NCI-H345 (cell line): ENCODE results near the gene RASSF5.

Source experiments
- DNase-seq: peaks from one replicate; lab custom pipeline; 2025; lab: John Stamatoyannopoulos, UW

The RASSF5 gene

GRCh38 chr1:206514813-206515387 is 7.6 kb downstream of the RASSF5 start:
- DNase-seq = no peak

- DNase-seq = no peak
Measured at GRCh38 chr1:206516728-206516990, 9.3 kb downstream of the RASSF5 start.

GRCh38 chr1:206517784-206518183 is 10.5 kb downstream of the RASSF5 start:
- no peak for DNase-seq

GRCh38 chr1:206518206-206518605 is 10.9 kb downstream of the RASSF5 start:
- DNase-seq = no peak

- DNase-seq = no peak
Measured at GRCh38 chr1:206518743-206519142, 11.4 kb downstream of the RASSF5 start.

DNA sequence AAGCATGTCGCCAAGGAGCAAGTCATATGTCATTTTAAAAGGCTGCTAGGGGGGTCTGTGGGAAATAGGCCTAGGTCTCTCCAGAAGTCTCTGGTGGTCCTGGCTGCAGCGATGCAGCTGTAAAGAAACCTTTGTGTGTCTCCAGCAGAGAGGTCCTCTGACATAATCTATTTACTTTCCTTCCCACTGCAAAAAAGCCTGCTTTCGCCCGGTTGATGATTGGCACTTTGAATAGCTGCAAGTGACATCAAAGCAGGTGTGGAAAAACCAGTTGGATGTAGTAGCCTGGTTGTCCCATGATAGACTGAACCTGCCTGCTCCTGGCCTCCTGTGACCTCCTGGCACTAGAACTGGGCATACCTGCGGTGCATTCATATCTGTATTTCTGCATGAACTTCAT is 13.8 kb downstream of the RASSF5 start:
- peak; percentile 70 for DNase-seq

- DNase-seq = no peak
Measured at GRCh38 chr1:206521694-206522402, 14.5 kb downstream of the RASSF5 start.

GRCh38 chr1:206524739-206525364 is 17.5 kb downstream of the RASSF5 start:
- no peak for DNase-seq

DNA sequence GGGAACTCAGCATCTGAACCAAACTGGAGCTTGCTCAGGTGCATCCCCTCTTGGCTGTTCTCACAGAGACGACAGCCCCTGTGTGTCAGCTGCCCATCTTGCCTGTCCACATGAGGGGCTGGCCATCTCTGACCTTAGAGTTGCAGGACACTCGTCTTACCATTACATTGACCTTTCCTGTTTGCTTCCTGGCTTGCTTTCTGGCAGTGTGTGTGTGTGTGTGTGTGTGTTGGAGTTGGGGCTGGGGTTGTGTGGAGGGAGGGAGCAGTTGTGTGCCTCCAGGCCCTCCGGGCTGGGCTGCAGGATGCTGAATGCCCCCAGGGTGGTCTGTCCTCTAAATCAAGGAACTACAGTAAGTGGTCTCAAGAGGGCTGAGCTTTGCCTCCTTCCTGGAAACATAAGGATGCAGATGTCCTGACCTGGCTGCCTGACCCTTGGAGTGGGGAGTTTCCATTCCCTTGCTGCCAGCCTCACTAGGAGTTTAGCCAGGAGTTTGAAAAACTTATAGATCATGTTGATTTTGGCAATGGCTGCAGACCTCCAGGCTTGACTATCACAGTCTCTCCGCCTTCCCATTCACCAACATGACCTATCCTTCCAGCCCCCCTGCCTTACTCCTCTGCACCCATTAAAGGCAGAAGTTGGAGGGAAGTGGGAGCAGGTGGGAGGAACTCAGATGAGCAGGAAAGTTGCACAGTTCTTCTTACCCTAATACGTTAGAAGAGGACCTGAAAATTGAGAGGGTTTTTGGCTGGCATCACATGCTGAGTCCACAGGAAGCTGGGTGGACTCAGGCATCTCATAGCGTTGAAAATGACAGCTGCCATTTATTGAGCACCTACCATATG is 19.0 kb downstream of the RASSF5 start:
- no peak for DNase-seq

DNA sequence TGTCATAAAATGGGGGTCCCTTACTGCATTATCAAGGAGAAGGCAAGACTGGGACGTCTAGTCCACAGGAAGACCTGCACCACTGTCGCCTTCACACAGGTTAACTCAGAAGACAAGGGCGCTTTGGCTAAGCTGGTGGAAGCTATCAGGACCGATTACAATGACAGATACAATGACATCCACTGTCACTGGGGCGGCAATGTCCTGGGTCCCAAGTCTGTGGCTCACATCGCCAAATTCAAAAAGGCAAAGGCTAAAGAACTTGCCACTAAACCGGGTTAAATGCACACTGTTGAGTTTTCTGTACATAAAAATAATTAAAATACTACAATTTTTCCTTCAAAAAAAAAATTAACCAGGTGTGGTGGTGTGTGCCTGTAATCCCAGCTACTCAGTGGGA is 22.1 kb downstream of the RASSF5 start:
- DNase-seq = no peak

DNA sequence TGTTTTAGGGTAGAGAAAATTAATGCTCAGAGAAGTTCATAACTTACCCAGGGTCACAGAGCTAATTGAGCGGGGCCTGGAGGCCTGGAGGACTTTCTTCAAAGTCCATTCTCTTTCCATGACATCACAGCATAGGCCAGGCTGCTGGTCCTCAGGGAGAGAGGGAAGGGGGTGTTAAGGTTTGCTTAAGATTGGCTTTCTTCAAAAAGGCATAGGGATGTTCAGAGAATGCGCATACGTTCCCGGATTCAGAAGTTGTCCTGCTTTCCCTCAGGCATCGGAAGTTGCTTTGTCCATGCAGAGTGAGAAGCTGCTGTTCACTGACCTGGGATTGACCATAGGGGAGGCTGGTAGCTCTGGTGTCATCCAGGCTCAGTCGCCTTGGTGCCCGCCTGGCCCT is 25.0 kb downstream of the RASSF5 start:
- DNase-seq = no peak

GRCh38 chr1:206534552-206534951 is 27.2 kb downstream of the RASSF5 start:
- DNase-seq = no peak

- DNase-seq = no peak
Measured at GRCh38 chr1:206535853-206536188, 28.5 kb downstream of the RASSF5 start.

- DNase-seq = no peak
Measured at GRCh38 chr1:206537141-206537540, 29.8 kb downstream of the RASSF5 start.

DNA sequence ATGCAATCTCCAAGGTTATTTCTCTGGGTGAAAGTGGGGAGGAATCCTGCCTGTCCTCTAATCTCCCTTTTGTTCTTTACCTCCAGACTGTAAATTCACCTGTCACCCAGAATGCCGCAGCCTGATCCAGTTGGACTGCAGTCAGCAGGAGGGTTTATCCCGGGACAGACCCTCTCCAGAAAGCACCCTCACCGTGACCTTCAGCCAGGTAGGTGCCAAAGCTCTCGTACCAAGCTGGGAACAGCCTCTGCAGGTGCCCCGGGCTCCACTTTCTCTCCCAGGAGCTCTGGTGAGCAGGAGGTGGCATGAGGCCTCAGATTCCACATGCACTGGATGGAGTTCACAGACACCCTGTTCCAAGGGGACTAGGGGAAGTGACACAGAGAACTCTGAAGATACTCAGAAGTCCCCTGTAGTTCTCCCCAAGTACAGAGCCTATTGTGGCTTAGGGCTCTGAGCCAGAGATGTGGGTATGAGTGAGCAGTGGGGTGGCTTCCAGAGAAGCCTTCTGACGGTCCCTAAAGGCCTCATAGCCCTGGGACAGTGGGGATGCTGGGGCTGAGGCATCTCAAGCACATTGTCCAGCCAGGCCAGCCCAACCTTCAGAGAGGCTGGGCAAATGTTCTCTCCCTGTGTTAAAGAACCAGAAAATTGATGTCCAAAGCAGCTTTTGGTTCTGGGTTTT is 30.9 kb downstream of the RASSF5 start:
- DNase-seq = no peak

GRCh38 chr1:206538901-206539640 is 31.7 kb downstream of the RASSF5 start:
- no peak for DNase-seq

GRCh38 chr1:206540044-206540780 is 32.9 kb downstream of the RASSF5 start:
- DNase-seq = no peak

GRCh38 chr1:206541236-206541833 is 34.0 kb downstream of the RASSF5 start:
- no peak for DNase-seq

DNA sequence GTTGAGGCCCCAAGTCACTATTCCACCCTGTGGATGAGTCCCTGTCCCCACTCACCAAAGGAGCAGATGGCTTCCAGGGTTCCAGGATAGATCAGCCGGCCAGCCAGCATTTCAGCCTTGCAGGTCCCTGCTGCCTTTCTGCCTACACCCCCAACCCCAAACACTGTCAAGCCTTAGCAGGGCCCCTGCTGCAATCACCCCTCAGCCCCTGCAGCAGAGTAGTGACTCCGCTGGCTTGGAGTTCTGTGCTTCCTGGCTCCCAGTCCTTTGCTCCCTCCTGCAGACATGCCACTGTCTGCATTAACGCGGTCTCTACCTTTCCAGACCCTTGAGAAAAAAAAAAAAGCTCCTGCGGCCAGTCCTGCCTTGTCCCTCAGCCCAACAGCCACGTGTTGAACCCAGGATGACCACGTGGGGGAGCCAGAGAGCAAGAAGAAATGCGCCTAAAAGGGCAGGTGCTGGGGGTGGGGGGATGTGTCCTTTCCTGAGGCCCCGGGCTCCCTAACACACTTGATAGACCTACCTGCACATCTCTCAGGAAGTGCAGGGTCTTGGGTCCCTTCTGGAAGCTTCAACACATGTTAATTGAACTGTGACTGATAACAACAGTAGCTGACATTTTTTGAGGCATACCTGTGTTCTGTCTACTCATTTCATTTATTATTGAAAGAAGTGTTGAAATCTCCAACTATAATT is 37.4 kb downstream of the RASSF5 start:
- peak; percentile 67 for DNase-seq

- no peak for DNase-seq
Measured at GRCh38 chr1:206545351-206545750, 38.0 kb downstream of the RASSF5 start.
